ENCODE data around the gene PPBP.
"Not testable (repeated sequence)": the region's sequence is repeated elsewhere in the genome, so short reads cannot be mapped to it uniquely, and the experiment has no call there.

The PPBP gene

GRCh38 chr4:73991742-73992000 lies 3.7 kb upstream of the PPBP start:
- no peak for DNase-seq

- no peak for DNase-seq
Measured at GRCh38 chr4:73990988-73991741, 3.2 kb upstream of the PPBP start.

GRCh38 chr4:73989928-73990327 lies 1.9 kb upstream of the PPBP start:
- no peak for DNase-seq

GRCh38 chr4:73989031-73989430 lies 1.0 kb upstream of the PPBP start:
- no peak for DNase-seq

GRCh38 chr4:73985528-73985852 lies 2.5 kb downstream of the PPBP start:
- no peak for DNase-seq

- no peak for DNase-seq
Measured at GRCh38 chr4:73984736-73985527, 3.1 kb downstream of the PPBP start.

- DNase-seq, result not testable (repeated sequence)
Measured at GRCh38 chr4:73981175-73981574, 6.8 kb downstream of the PPBP start.

- no peak for DNase-seq
Measured at GRCh38 chr4:73979407-73979957, 8.5 kb downstream of the PPBP start.

GRCh38 chr4:73978886-73979285 lies 9.1 kb downstream of the PPBP start:
- no peak for DNase-seq

- DNase-seq, result no peak
Measured at GRCh38 chr4:73976716-73977115, 11.3 kb downstream of the PPBP start.

GRCh38 chr4:73976217-73976616 lies 11.8 kb downstream of the PPBP start:
- no peak for DNase-seq

GRCh38 chr4:73974352-73974751 lies 13.6 kb downstream of the PPBP start:
- DNase-seq, result no peak

GRCh38 chr4:73970945-73971344 lies 17.0 kb downstream of the PPBP start:
- DNase-seq, result no peak

GRCh38 chr4:73970011-73970410 lies 18.0 kb downstream of the PPBP start:
- no peak for DNase-seq

GRCh38 chr4:73967866-73968265 lies 20.1 kb downstream of the PPBP start:
- no peak for DNase-seq

- no peak for DNase-seq
Measured at GRCh38 chr4:73964862-73965611, 23.0 kb downstream of the PPBP start.

- DNase-seq, result no peak
Measured at GRCh38 chr4:73962724-73963123, 25.3 kb downstream of the PPBP start.

GRCh38 chr4:73959041-73959440 lies 28.9 kb downstream of the PPBP start:
- DNase-seq, result not testable (repeated sequence)

GRCh38 chr4:73952352-73952751 lies 35.6 kb downstream of the PPBP start:
- no peak for DNase-seq

GRCh38 chr4:73950376-73950920 lies 37.5 kb downstream of the PPBP start:
- DNase-seq, result not testable (repeated sequence)

- no peak for DNase-seq
Measured at GRCh38 chr4:73948990-73949706, 38.8 kb downstream of the PPBP start.

- DNase-seq, result no peak
Measured at GRCh38 chr4:73948291-73948690, 39.7 kb downstream of the PPBP start.
